SH-SY5Y (cell line): ENCODE data around the gene RNF186.

Experiments
- GATA2 ChIP-seq: IDR thresholded peaks from 2 replicates; pipeline ENCODE4 v1.6.1; 2011; ENCODE audit warnings: mild to moderate bottlenecking, low read depth, low read length
- GATA3 ChIP-seq: IDR thresholded peaks from 2 replicates; pipeline ENCODE4 v1.6.1; 2011; ENCODE audit warnings: low read depth, mild to moderate bottlenecking, low read length, moderate library complexity

The RNF186 gene, protein sequence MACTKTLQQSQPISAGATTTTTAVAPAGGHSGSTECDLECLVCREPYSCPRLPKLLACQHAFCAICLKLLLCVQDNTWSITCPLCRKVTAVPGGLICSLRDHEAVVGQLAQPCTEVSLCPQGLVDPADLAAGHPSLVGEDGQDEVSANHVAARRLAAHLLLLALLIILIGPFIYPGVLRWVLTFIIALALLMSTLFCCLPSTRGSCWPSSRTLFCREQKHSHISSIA

DNA sequence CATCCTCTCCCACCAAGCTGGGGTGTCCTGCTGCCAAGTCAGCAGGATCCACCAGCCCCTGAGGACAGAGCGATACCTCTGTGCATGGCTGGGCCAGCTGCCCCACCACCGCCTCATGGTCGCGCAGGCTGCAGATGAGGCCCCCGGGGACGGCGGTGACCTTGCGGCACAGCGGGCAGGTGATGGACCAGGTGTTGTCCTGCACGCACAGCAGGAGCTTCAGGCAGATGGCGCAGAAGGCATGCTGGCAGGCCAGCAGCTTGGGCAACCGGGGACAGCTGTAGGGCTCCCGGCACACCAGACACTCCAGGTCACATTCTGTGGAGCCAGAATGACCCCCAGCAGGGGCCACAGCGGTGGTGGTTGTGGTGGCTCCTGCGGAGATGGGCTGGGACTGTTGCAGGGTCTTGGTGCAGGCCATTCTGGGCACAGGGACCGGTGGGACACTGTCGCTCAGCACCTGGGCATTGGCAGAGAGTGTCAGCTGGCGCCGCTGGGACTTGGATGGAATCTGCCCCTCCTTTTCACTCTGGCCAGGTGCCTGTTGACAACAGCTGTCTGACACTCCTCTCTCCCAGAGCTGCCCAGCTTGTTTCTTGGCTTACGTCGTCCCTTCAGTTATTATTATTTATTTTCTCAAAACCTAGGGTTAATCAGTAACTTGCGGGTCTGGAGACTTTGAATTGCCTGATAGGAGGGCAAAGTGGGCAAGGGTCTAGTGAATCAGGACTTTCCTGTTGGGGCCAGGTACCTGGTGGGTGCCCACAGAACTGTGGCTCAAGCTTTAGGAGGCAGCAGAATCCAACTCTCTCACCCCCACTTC lies at the start of gene RNF186:
Gene RNF186 (minus strand): TSS at position 603 of the 823 bp plus-strand sequence. CDS start 182 bp downstream, at position 421.
- no peak for TF ChIP-seq GATA2

DNA sequence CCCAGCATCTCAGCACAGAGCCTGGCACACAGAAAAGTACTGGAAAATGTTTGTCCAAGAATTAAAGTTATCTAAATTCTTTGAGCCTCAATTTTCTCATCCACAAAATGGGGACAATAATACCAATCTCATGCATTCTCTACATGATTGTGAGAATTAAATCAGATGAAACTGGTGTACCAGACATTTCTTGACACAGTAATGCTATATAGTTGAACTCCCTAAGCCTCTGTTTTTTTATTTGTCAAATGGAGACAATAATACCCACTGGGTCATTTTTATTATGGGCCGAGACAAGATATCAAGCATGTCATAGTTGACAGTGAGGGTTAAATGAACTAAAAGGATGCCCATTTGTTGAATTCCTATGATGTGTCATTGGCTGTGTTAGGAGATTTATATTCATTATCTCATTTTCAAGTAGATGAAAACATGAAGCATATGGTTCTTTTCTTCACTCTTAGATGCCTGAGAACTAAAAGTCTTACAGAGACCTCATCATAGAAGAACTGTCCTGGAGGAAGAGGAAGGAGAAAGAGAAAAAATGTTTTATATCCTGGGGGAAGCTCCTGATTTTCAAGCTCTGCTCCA lies 49.6 kb upstream of the RNF186 start:
- no peak for TF ChIP-seq GATA2
- TF ChIP-seq GATA3, result no peak

DNA sequence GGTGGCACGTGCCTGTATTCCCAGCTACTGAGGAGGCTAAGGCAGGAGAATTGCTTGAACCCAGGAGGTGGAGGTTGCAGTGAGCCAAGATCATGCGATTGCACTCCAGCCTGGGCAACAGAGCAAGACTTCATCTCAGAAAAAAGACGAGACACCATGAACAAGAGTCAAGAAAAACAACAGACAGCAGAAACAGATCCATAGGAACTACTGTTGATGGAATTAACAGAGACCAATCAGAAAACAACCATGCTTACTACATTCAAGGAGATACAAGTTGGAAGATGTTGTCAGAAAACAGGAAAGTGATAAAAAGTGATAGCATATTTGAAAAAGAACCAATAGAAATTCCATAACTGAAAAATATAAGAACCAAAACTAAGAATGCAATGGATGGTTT lies 47.9 kb upstream of the RNF186 start:
- no peak for TF ChIP-seq GATA3
- no peak for TF ChIP-seq GATA2

DNA sequence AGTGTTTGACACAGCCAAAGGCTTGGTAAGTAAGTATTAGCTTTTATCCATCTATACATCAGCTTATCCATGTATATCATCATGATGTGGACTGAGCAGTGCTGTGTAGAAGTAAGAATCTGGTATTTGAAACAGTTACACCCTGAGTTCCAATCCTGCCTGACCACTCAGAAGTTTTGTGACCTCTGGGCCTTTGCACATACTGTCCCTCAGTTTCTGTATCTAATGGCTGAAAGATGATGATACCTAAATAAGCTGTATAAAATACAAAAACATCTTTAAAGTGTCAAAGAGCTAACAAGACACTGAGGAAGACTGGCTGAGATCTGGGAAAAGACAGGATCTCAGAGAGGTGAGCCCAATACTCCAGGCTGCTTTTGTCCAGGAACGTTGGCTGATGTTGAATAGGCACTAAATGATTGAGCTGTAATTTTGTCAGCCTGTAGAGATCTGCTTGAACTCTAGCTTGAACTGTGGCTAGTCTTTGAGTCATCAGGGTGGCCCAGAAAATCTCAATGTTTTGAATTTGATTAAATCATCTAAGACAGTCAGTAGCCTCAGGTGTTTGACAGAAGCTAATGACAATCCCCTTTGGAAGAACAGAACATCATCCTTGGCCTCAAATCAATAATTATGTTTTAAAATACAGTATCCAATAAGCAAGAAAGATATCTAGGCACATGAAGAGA lies 46.9 kb upstream of the RNF186 start:
- TF ChIP-seq GATA3 (no peak), GATA2 (no peak)

DNA sequence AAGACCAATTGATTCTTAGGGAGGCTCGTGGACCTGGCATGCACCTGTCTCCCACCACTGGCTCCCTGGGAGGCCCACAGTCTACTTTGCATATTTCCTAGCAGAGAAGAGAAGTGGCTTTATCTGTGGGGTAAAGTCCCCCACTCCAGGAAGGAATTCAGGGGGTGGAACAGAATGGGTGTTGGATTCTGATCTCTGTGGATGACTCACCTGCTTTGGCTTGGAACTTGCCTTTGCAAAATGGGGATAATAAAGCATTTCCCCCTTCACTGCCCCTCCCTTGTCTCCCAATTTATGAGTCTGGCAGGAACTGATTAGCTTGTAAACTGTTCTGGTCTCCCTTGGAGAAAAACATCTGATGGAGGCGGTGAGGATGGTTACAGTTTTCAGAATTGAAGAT lies 46.0 kb upstream of the RNF186 start:
- TF ChIP-seq GATA3 (no peak), GATA2 (no peak)

DNA sequence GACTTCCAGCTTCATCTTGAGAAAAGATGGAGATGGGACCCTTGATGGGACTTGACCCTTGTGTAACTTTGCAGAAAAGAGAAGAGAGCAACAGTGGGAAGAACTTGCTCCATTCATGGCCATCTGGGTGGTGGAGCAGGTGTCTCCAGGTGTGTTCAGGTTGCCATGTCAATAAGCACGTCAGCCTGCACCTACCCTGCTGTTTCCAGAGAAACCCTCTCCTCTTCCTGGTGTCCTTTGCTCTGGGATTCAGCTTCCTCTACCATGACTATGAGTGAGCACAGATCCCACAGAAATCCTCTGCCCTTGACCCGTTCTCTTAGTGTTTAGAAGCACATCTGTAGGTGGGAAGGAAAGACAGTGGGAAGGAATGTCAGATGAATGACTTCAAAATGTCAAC lies 45.3 kb upstream of the RNF186 start:
- no peak for TF ChIP-seq GATA3
- TF ChIP-seq GATA2, result no peak

DNA sequence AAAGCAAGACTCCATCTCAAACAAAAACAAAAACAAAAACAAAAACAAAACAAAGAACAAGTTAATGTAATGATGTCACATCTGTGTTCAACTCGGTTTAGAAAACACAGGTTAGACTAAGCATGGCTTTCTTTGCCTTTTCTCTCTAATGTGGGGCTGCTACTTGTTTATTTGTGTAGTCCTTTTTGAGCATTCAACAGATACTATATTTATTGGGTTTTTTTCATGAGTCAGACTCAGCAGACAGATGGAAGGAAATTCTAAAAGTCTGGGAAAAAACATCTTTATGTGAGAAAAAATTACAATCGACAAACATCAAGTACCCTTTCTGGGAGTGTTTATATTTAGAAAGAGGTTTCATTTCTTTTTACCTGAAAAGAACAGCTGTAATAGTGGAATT lies 44.8 kb upstream of the RNF186 start:
- TF ChIP-seq GATA2 (no peak), GATA3 (no peak)

DNA sequence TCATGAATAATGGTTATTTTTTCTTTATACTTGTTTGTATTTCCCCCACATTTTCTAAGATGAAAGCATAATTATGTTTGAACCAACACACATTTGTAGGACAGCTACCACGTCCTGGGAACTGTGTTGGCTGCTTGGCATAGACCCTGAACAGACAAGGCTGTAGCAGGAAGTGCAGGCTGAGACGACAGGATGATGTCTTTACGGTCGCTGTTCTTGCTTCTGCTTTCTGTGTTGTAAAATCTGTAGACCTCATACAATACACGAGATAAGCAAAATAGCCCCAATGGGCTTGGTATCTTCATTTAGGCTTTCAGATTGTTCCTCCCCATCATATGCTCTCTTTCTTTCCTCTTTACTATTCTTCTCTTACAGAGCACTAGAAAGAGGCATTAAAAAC lies 43.8 kb upstream of the RNF186 start:
- TF ChIP-seq GATA2, result no peak
- no peak for TF ChIP-seq GATA3

DNA sequence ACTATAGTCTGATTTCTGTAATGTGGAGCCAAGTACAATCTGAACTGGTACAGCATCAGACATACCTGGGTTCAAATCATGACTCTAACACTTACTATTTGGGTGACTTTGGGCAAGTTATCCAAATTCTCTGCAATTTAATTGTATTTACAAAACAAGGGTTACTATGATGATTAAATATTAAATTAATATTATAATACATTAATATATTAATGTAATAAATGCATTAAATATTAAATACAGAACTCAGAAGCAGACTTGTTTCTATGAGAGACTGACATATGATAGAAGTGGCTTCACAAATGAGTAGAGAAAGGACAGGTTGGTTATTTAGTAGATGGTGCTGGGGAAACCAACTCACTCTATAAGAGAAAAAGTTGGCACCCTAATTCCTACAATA lies 39.8 kb upstream of the RNF186 start:
- TF ChIP-seq GATA3 (no peak), GATA2 (no peak)

DNA sequence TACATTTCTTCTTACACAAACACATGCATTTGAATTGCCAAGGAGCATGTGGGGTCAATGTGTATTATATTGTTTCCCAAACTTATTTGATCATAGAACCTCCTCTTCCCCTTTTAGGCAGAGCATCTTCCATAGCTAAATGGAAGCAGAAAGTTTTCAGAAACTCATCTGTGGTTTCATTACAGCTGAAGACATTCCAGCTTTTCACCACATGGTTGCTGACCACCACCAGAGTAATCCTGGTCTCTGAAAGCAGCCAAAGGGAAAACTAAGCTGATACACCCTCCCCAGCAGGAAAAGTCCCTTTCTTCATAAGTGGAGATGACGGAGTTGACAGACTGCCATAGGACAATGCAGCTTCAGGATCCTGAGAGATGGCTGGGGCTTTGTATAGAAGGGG lies 37.0 kb upstream of the RNF186 start:
- TF ChIP-seq GATA3, result no peak
- TF ChIP-seq GATA2, result no peak

DNA sequence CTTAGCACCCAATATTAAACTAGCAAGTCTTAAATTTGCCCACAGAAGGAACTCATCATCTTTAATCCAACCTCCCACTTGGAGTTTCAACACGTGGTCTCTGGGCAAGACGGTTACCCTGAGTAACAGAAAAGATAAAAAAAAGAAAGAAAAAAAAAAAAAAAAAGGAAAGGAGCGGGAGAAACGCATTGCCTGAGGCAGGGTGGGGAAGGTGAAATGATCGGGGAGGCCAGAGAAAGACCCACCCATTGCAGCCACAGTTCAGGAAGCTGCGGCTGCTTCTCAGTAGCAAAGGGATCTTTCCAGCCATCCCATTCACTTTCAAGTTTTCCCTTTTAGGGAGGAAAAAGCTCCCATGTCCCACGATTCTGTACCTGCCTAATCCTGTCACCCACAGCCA lies 35.1 kb upstream of the RNF186 start:
- TF ChIP-seq GATA2 (no peak), GATA3 (no peak)

DNA sequence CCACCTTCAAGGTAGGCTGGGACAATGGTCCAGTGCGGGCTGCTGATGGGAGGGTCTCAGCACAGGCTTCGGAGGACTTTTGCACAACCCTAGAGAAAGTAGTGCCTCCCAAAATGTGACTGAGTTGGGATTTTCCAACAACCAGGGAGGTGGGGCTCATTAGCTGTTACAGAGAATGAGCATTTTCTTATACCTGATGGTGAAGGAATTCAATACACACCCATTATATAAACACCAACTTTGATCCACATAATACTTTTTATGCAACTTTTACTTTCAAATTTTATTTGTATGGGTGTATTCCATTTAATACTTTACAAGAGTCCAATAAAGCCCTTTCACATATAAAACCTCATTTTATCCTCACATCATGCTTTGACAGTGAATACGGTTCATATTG lies 31.3 kb upstream of the RNF186 start:
- no peak for TF ChIP-seq GATA3
- no peak for TF ChIP-seq GATA2

DNA sequence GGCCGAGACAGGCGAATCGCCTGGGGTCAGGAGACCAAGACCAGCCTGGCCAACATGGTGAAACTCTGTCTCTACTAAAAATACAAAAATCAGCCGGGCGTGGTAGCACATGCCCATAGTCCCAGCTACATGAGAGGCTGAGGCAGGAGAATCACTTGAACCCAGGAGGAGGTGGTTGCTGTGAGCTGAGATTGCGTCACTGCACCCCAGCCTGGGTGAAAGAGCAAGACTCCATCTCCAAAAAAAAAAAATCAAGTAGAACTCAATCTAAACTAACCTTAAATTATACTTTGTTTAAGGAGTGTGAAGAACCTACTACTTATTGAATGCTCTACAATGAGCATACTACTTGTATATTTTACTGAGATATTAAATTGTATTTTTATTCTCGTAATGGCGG lies 30.5 kb upstream of the RNF186 start:
- no peak for TF ChIP-seq GATA3

DNA sequence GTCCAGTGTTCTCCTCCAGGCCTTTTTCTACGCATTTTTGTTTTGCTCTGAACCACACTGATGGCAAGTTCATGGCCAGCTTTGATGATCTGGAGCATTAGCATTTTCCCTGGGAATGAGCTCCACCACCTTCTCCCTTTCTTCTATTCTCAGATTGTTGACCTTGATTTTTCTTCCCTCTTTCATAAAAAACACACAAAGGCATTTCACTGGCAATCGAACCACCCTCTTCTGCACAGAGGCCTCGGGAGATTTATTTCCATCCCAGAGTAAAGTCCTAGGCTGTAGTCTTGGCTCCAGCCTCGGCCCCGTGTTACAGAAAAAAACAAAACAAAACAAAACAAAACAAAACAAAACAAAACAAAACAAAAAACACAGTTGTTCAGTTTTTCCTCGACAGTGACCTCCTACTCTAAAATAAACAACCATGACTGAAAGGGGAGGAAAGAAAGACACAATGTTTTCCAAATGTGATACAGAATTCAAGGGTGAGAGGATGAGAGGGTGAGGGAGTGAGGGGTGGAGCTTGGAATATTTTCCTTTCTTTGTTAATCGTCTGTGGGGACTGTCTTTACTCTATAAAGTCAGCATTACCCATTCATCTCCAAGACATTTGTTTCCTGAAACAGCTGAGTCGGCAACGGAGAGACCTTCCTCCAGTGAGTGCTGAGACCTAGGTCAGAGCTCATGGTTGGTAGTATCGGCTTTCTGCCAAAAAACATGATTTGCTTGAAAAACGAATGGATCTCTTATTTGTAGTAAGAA lies 29.8 kb upstream of the RNF186 start:
- TF ChIP-seq GATA2 (no peak), GATA3 (no peak)
